Measurements from ENCODE around the gene GNGT2. TPM values are rescaled to one million over a fixed set of nuclear protein-coding genes. Genes with fewer than 3 reads are reported as not detected.

The GNGT2 gene
- total RNA-seq, 4 donors from 2014 or later, result 0.68 to 4.0 TPM; not detected in 2

- TF ChIP-seq CTCF (IDR thresholded peaks at IDR 0.05), result no peak
- TF ChIP-seq POLR2A (IDR thresholded peaks at IDR 0.05), result no peak
- no peak for TF ChIP-seq POLR2AphosphoS5 (IDR thresholded peaks at IDR 0.05)
- no peak for TF ChIP-seq EP300 (IDR thresholded peaks at IDR 0.05; ENCODE audit: low read depth)
- Histone ChIP-seq H3K27ac (no peak overlapping the region), H3K4me3 (no peak overlapping the region), H3K27me3 (peaks cover 7% of the 10 kb centered on the region), H3K4me1 (peaks cover 8 to 16% (median 15%) of the 10 kb centered on the region in 4 donors), H3K9me3 (no peaks in the 10 kb centered on the region), H3K36me3 (no peaks in the 10 kb centered on the region)
- WGBS, 2 donors (ENCODE audit: low coverage in 1 of 2), result 71 to 93% methylated on average over 4 to 5 of the region's 5 CpGs
- intact Hi-C loops (cut with DNase I; ENCODE audit: low total_unique reads) (no loop called here), in situ Hi-C loops (cut with MboI; ENCODE audit: low pct_ligation_motif_present in 1 of 4, low pct_unique_long_range_greater_than_20kb in 1 of 4, low sequenced_read_pairs in 3 of 4) (no loop called here)
- DNase-seq, result peak; percentile 28
Observed at GRCh38 chr17:49234509-49235080, 24.2 kb upstream of the GNGT2 start.

DNA sequence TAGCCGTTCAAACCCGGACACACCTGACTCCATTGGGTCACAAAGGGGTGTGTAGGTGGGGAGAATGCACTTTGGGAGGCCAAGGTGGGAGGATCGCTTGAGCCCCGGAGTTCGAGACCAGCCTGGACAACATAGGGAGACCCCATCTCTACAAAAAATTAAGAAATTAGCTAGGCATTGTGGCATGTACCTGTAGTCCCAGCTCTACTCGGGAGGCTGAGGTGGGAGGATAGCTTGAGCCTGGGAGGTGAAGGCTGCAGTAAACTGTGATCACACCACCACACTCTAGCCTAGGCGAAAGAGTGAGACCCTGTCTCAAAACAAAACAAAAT, 21.2 kb upstream of the GNGT2 start:
- intact Hi-C loops (cut with DNase I; ENCODE audit: low total_unique reads), result no loop called here
- Histone ChIP-seq H3K9me3 (no peaks in the 10 kb centered on the region), H3K27ac (no peak overlapping the region), H3K36me3 (no peaks in the 10 kb centered on the region), H3K27me3 (peaks cover 22% of the 10 kb centered on the region), H3K4me1 (peaks cover 9 to 22% (median 15%) of the 10 kb centered on the region in 4 donors), H3K4me3 (no peak overlapping the region)
- DNase-seq, result no peak
- in situ Hi-C loops (cut with MboI; ENCODE audit: low pct_ligation_motif_present in 1 of 4, low pct_unique_long_range_greater_than_20kb in 1 of 4, low sequenced_read_pairs in 3 of 4), result no loop called here
- no peak for TF ChIP-seq POLR2A (IDR thresholded peaks at IDR 0.05)
- no peak for TF ChIP-seq POLR2AphosphoS5 (IDR thresholded peaks at IDR 0.05)
- no peak for TF ChIP-seq EP300 (IDR thresholded peaks at IDR 0.05; ENCODE audit: low read depth)
- TF ChIP-seq CTCF (IDR thresholded peaks at IDR 0.05), result no peak
- 61% methylated on average over 7 of the region's 7 CpGs; no CpG with 5 or more reads in 1 of the 2 donors for WGBS, 2 donors (ENCODE audit: low coverage in 1 of 2)

GRCh38 chr17:49230636-49231562, 20.5 kb upstream of the GNGT2 start, which contains the start of gene PHOSPHO1:
PHOSPHO1 (minus strand) TSS chr17:49230787; CDS start chr17:49226691, 4,096 bp downstream.
- H3K4me3 ChIP-seq, result peak within 1 kb of the TSS; percentile 39 to 64 (median 54)
- intact Hi-C loops (cut with DNase I; ENCODE audit: low total_unique reads), result no loop called here
- H3K4me1 ChIP-seq, result peaks cover 9 to 22% (median 15%) of the 10 kb centered on the region in 4 donors
- no peak within 1 kb of the TSS for H3K27ac ChIP-seq
- H3K27me3 ChIP-seq, result peaks cover 28% of the 10 kb centered on the region
- peak in 1 of 3 donors; percentile 25 for TF ChIP-seq POLR2AphosphoS5 (IDR thresholded peaks at IDR 0.05)
- TF ChIP-seq EP300 (IDR thresholded peaks at IDR 0.05; ENCODE audit: low read depth), result no peak
- peak in 1 of 5 experiments; percentile 10 for TF ChIP-seq CTCF (IDR thresholded peaks at IDR 0.05)
- no peak for TF ChIP-seq POLR2A (IDR thresholded peaks at IDR 0.05)
- peak; percentile 86 for DNase-seq
- 3% methylated on average over 32 of the region's 58 CpGs; no CpG with 5 or more reads in 1 of the 2 donors for WGBS, 2 donors (ENCODE audit: low coverage in 1 of 2)
- H3K9me3 ChIP-seq, result no peaks in the 10 kb centered on the region
- no peaks in the 10 kb centered on the region for H3K36me3 ChIP-seq
- in situ Hi-C loops (cut with MboI; ENCODE audit: low pct_ligation_motif_present in 1 of 4, low pct_unique_long_range_greater_than_20kb in 1 of 4, low sequenced_read_pairs in 3 of 4), result no loop called here

Data from transverse colon (tissue), 4 donors.